Activated T-cell treated with anti-CD3 and anti-CD28 coated beads, Interleukin-2, amount 50 U/mL, for 1 hour (primary cell): Measurements from ENCODE around the gene DLX5.

Source experiments
- DNase-seq: peaks from one replicate; pipeline ENCODE4 v3.0.0-alpha.2; 2020

The DLX5 gene

GRCh38 chr7:97017192-97018125 is 7.2 kb downstream of the DLX5 start:
- DNase-seq = no peak

- no peak for DNase-seq
Measured at GRCh38 chr7:97016381-97017191, 8.0 kb downstream of the DLX5 start.

- no peak for DNase-seq
Measured at GRCh38 chr7:97015756-97016380, 8.8 kb downstream of the DLX5 start.

- DNase-seq = no peak
Measured at GRCh38 chr7:97015279-97015678, 9.4 kb downstream of the DLX5 start.

- no peak for DNase-seq
Measured at GRCh38 chr7:97014145-97014750, 10.4 kb downstream of the DLX5 start.

- no peak for DNase-seq
Measured at GRCh38 chr7:97013845-97014134, 10.8 kb downstream of the DLX5 start.

- DNase-seq = no peak
Measured at GRCh38 chr7:97013134-97013844, 11.3 kb downstream of the DLX5 start.

- no peak for DNase-seq
Measured at GRCh38 chr7:97012365-97013133, 12.1 kb downstream of the DLX5 start.

- DNase-seq = no peak
Measured at GRCh38 chr7:97011536-97012364, 12.9 kb downstream of the DLX5 start.

GRCh38 chr7:97011104-97011503 is 13.5 kb downstream of the DLX5 start:
- DNase-seq = no peak

GRCh38 chr7:97009753-97010732 is 14.6 kb downstream of the DLX5 start:
- no peak for DNase-seq

- no peak for DNase-seq
Measured at GRCh38 chr7:97008275-97008917, 16.2 kb downstream of the DLX5 start.

- DNase-seq = no peak
Measured at GRCh38 chr7:97007583-97007861, 17.1 kb downstream of the DLX5 start.

- no peak for DNase-seq
Measured at GRCh38 chr7:97006816-97007582, 17.6 kb downstream of the DLX5 start.

GRCh38 chr7:97006055-97006815 is 18.4 kb downstream of the DLX5 start:
- no peak for DNase-seq

GRCh38 chr7:97005183-97006054 is 19.2 kb downstream of the DLX5 start, which contains the start of gene DLX6:
DLX6 (plus strand) TSS chr7:97005553; CDS start chr7:97005978, 425 bp downstream.
- no peak for DNase-seq
